B cell (primary cell): ENCODE measurements around the gene CORO2A.
"Not testable (repeated sequence)": the region's sequence is repeated elsewhere in the genome, so short reads cannot be mapped to it uniquely, and the experiment has no call there.

Experiments used
- EZH2 ChIP-seq: IDR thresholded peaks from 2 replicates; pipeline ENCODE4 v1.6.1; 2012; ENCODE audit warnings: borderline replicate concordance, low read depth, mild to moderate bottlenecking, moderate library complexity, low read length; ENCODE audit not compliant: insufficient read depth, poor library complexity, severe bottlenecking
- TF ChIP-seq, protein P1 (sequence below): fragments of 200-600 bp; IDR thresholded peaks from one replicate; pipeline ENCODE4 v1.8.0; 2022; ENCODE audit warnings: antibody characterized with exemption, mild to moderate bottlenecking

DNA sequence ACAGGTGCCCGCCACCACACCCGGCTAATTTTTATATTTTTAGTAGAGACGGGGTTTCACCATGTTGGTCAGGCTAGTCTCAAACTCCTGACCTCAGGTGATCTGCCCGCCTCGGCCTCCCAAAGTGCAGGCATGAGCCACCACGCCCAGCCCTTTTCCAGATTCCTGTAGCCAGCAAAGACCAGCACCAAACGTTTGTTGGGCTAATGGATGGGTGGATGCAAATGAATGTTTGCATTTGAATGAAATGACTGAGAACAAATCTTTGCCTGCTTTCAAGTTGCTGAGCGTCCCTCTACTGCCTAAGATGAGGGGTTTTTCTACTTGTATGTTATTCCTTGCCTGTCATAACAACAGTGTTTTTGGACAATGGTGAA, 115.9 kb downstream of the CORO2A start:
- TF ChIP-seq, protein P1, sequence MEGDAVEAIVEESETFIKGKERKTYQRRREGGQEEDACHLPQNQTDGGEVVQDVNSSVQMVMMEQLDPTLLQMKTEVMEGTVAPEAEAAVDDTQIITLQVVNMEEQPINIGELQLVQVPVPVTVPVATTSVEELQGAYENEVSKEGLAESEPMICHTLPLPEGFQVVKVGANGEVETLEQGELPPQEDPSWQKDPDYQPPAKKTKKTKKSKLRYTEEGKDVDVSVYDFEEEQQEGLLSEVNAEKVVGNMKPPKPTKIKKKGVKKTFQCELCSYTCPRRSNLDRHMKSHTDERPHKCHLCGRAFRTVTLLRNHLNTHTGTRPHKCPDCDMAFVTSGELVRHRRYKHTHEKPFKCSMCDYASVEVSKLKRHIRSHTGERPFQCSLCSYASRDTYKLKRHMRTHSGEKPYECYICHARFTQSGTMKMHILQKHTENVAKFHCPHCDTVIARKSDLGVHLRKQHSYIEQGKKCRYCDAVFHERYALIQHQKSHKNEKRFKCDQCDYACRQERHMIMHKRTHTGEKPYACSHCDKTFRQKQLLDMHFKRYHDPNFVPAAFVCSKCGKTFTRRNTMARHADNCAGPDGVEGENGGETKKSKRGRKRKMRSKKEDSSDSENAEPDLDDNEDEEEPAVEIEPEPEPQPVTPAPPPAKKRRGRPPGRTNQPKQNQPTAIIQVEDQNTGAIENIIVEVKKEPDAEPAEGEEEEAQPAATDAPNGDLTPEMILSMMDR: not testable (repeated sequence)
- not testable (repeated sequence) for TF ChIP-seq EZH2
